CD4-positive, alpha-beta T cell treated with Interleukin-17A for 4 hours (primary cell): Measurements from ENCODE around the gene GAL3ST1.
"Not testable (repeated sequence)": the region's sequence is repeated elsewhere in the genome, so short reads cannot be mapped to it uniquely, and the experiment has no call there.

ENCODE experiments used
- DNase-seq: peaks from one replicate; pipeline ENCODE4 v3.0.0-alpha.2; 2020; ENCODE audit warnings: mixed read lengths

GAL3ST1 gene, protein sequence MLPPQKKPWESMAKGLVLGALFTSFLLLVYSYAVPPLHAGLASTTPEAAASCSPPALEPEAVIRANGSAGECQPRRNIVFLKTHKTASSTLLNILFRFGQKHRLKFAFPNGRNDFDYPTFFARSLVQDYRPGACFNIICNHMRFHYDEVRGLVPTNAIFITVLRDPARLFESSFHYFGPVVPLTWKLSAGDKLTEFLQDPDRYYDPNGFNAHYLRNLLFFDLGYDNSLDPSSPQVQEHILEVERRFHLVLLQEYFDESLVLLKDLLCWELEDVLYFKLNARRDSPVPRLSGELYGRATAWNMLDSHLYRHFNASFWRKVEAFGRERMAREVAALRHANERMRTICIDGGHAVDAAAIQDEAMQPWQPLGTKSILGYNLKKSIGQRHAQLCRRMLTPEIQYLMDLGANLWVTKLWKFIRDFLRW

GRCh38 chr22:30574095-30574981, at the start of gene GAL3ST1:
Gene GAL3ST1, minus strand, starts transcription at chr22:30574665. Its CDS starts 17,273 bp downstream, at chr22:30557392.
- DNase-seq: no peak

- not testable (repeated sequence) for DNase-seq
Measured at GRCh38 chr22:30619909-30620308, 45.4 kb upstream of the GAL3ST1 start.

- DNase-seq: no peak
Measured at GRCh38 chr22:30617819-30618218, 43.4 kb upstream of the GAL3ST1 start.

DNA sequence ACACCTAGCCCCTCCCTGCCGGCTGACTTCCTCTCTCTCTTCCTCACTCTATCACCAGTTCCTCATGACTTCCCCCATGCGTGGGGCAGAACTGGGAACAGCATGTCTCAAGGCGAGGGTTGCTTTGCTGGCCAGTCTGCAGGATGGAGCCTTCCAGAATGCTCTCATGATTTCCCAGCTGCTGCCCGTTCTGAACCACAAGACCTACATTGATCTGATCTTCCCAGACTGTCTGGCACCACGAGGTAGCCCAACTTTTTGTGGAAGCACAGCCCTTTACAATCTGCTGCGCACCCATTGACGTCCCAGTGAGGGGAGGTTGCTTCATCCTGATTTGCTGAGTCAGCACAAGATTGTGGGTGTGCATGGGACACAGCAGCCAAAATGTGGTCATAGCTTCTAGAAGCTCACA, 41.1 kb upstream of the GAL3ST1 start:
- DNase-seq: no peak

DNA sequence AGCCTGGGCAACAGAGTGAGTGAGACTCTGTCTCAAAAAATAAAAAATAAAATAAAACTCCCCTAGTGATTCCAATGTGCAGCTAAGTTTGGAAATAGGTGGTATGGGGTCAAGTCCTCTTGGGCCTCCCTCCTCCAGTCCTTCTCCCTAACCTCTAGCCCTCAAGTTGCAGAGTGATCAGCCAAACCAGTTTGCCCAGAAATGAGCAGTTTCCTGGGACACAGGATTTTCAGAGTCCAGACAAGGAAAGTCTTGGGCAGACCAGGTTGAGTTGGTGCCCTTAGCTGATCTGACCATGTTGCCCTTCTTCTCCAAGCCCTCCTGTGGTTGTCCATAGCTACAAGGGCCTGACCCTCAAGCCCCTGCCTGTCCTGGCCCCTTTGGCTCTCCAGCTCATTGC, 40.4 kb upstream of the GAL3ST1 start:
- DNase-seq: no peak

- DNase-seq: no peak
Measured at GRCh38 chr22:30614268-30614667, 39.8 kb upstream of the GAL3ST1 start.

GRCh38 chr22:30612789-30613188, 38.3 kb upstream of the GAL3ST1 start:
- DNase-seq: no peak

GRCh38 chr22:30611197-30611596, 36.7 kb upstream of the GAL3ST1 start:
- DNase-seq: no peak

DNA sequence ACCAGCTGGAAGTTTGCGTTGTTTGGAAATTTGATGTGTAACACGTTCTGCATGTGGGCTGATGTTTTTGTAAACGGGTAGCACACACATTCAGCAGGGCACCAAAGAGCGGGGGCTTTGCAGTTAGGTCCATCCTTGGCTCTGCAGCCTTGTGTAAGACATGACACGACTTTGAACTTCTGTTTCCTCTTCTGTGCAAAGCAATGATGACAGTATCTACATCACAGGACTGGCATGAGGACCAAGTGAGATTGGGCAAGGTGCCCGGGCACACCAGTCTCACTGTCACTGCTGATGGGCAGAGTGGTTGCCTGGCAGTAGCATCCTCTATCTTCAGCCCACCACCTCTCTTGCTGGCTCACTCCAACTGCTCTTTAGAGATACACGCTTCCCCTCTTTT, 35.8 kb upstream of the GAL3ST1 start:
- no peak for DNase-seq

- DNase-seq: no peak
Measured at GRCh38 chr22:30609260-30610185, 35.1 kb upstream of the GAL3ST1 start.

DNA sequence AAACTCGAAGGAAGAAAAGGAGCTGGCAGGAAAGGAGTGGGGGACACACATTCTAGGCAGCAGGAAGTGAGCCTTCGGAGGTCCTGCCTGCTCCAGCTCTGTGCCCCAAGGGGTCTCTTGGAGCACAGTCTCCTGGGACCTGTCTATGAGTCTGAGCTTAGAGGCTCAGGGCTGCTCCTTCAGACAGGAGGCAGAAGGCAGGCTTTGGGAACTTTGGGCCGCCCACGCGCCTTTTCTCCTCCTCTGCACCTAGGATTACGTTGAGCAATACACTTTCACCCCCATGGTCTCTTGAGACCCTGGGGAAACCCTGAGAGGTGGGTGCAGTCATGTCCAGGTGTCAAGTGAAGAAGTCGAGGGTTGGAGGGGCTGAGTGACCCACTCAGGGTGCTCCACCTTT, 33.5 kb upstream of the GAL3ST1 start:
- no peak for DNase-seq

DNA sequence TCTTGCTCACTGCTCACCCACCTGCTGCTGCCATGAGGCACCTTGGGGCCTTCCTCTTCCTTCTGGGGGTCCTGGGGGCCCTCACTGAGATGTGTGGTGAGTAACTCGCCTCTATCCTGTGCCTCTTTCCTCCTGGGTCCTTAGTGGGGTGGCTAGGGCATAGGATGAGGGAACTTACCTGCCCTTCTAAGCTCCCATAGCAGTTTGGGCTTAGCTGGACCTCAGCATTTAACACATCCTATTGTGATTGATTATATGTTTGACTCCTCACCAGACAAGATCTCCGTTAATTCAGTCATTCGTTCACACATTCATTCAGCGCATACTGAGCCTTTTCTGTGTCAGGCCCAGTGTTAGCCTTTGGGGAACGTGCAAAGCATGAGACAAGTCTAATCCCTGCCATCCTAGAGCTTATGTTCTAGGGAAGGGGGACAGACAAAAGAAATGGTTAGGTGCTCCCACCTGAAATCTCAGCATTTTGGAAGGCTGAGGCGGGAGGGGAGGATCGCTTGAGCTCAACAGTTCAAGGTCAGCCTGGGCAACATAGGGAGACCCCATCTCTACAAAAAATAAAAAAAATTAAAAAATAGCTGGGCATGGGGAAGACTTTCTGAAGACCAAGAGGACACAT, 33.0 kb upstream of the GAL3ST1 start:
- DNase-seq: no peak

- peak; percentile 53 for DNase-seq
Measured at GRCh38 chr22:30606455-30607299, 32.2 kb upstream of the GAL3ST1 start, which contains the start of gene TCN2. Gene TCN2, plus strand, starts transcription at chr22:30607174. Its CDS starts 158 bp downstream, at chr22:30607332.

DNA sequence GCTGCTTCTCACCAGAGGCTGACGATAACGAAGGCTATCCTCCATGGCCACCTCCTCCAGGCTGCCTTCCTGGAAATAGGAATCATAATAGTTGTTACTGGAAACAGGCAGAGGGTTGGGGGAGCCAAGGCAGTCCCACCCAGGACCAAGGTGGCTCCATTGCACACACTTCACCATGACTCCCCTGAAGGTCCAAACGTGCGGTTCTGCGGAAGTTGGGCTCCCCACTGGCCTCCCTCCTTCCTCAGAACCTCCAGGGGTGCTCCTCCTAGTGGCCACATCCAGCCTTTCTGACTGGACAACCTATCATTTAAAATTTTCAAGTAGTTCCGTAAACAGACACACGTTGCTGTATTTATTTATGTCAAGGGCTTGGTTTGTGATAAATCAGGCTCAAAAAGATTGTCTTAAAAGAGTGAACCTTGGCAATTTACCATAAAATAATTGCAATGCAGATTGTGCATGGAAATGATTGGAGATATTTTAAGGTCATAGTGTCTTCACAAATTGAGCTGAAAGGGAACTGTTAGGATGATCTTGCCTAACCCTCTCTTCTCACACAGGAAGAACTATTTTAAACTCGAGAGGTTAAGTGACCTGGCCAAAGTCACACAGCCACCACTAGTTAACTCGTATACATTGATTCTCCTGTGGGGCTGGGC, 31.1 kb upstream of the GAL3ST1 start:
- peak; percentile 52 for DNase-seq

GRCh38 chr22:30604723-30605122, 30.3 kb upstream of the GAL3ST1 start:
- no peak for DNase-seq

DNA sequence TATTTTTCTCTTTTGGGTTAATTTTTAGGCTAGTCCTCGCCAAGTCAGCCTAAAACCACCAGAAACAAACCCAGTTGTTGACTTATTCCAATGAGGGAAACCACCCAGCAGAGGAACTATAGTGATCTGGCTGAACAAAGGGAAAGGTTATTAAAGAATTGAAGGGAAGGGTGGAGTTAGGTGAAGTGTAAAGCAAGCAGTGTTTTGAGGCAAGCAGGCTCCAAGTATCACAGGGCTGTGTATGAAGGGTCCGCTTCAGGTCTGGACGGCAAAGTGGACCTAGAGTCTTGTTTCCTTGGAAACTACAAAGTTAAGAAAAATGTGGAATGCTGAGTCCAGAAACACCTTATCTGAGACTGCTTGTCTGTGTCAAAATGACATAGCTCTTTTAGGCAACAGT, 29.3 kb upstream of the GAL3ST1 start:
- DNase-seq: no peak

DNA sequence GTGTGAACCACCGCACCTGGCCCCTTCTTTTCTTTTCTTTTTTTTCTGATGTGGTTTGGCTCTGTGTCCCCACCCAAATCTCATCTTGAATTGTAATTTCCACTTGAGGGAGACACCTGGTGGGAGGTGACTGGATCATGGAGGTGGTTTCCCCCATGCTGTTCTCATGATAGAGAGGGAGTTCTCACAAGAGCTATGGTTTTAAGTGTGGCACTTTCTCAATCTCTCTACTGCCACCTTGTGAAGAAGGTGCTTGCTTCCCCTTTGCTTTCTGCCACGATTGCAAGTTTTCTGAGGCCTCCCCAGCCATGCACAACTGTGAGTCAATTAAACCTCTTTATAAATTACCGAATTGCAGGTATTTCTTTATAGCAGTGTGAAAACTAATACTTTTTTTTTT, 27.6 kb upstream of the GAL3ST1 start:
- no peak for DNase-seq

- DNase-seq: no peak
Measured at GRCh38 chr22:30601464-30601863, 27.0 kb upstream of the GAL3ST1 start.

DNA sequence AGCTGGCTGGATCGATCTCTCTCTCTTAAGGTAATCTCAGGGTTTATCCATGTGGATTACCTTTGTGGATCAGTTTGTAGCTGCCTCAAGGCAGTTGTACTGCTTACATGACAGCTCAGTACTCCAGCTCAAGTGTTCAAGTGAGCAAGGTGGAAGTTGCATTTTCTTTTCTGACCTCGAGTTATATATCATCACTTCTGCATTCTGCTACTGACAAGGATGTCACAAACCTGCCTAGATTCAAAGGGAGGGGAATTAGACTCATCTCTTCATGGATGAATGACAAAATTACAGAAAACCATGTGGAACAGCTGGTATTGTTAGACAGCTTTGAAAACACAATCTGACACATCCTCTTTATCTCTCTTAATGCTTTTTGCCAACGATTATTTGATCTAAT, 26.5 kb upstream of the GAL3ST1 start:
- no peak for DNase-seq

GRCh38 chr22:30598986-30599385, 24.5 kb upstream of the GAL3ST1 start:
- DNase-seq: no peak

- no peak for DNase-seq
Measured at GRCh38 chr22:30596886-30597285, 22.4 kb upstream of the GAL3ST1 start.
